Activated effector memory CD4-positive, alpha-beta T cell treated with anti-CD3 and anti-CD28 coated beads, Interleukin-2, amount 50 U/mL, for 16 hours (primary cell): ENCODE data around the gene PGAM5.
"Not testable (repeated sequence)": the region's sequence is repeated elsewhere in the genome, so short reads cannot be mapped to it uniquely, and the experiment has no call there.

Experiments used
- DNase-seq: peaks from one replicate; pipeline ENCODE4 v3.0.0-alpha.2; 2020

The PGAM5 gene

DNA sequence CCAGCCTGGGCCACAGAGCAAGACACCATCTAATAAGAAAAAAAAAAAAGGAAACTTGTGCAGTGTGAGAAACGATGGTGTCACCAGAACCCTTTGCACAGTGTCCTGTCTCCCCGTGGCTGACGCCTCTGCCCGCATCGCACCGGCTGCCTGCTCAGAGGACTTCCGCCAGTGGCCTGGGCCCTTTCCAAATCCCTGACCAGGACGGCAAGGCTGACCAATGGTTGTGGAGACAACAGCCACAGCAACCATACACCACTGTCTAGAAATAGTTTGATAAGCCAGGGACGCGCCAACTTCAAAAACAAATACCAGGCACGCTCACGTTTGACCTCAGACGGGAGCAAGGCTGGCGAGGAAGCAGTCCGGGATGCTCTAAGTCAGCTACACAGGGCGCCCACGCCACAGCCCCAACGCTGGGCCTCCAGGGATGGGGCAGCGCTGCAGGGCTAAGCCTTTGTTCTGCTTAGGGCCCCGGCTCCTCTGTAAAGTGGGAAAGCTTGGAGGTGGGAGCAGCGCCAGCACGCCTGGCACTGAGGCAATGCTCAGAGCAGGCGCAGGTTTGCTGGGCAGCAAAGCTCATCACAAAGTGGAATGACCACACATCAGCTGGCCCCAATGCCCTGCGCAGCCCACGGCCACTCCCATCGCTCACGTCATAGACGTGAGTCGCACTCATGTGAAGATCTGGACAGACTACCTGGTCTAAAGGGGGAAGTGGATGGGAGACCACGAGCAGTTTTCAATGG, 12.5 kb downstream of the PGAM5 start:
- DNase-seq = no peak

DNA sequence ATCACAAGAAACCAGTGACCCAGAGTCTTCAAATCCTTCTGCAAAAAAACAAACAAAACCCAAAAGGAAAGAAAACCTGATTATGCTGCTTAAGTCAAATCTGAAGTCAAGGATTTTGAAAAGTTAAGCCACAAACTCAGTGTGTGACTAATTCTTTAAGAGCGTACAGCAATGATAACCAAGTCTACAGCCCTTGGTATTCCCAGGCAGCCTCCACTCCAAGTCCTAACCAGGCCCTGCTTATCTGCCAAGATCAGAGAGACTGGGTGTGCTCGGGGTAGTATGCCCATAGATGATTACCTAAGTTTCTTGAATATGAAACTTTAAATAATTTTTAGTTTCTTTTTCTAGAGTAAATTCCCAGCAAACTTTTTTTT, 13.1 kb downstream of the PGAM5 start:
- no peak for DNase-seq

DNA sequence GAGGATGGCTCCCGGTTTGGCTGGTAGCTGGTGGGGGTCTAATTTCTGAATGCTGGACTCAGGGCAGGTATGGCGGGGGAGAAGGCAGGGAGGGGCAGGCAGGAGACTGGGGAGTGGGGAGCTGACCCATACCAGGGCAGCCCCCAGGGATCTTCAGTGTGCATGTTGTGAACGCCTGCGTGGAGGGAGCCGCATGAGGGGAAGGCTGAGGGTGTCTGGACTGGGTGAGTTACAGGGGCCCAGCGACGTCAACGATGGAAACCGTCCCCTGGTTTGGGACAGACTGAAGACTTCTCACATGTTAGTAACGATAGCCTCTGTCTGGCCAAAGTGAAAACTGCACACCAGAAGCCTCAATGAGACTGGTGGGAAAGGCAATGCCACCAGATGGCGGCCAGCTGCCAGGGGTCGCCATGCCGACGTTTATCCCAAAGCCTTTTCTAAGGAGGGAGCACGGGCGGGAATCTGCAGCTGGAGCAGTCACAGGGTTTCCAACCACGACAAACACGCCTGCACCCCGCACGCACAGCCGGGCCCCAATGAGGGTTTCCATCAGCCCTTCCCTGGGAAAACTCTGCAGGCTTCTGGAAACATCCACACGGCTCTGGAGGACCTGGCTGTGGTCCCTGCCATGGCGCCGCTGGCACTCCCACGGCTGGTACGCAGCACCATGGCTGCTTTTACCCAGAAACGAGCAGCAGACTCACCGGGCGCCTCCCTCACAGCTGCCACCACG, 14.0 kb downstream of the PGAM5 start:
- DNase-seq = no peak

DNA sequence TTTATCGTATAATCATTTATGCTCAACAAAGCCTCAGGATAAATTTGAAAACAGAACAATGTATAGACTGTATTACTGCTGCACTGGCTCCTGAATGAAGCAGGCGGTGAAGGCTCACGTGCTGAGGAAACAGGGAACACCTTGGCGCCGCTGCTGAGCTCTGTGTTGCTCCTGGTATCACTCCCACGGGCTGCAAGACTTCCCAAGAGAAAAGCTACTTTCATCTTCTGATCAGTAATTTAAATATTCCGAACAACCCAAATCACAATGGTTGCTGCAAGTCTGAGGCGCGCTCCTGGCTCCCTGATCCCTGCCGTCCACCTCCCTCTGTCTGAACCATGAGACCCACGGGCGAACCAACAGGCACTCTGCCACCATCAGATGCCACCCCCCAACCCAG, 15.7 kb downstream of the PGAM5 start:
- no peak for DNase-seq

DNA sequence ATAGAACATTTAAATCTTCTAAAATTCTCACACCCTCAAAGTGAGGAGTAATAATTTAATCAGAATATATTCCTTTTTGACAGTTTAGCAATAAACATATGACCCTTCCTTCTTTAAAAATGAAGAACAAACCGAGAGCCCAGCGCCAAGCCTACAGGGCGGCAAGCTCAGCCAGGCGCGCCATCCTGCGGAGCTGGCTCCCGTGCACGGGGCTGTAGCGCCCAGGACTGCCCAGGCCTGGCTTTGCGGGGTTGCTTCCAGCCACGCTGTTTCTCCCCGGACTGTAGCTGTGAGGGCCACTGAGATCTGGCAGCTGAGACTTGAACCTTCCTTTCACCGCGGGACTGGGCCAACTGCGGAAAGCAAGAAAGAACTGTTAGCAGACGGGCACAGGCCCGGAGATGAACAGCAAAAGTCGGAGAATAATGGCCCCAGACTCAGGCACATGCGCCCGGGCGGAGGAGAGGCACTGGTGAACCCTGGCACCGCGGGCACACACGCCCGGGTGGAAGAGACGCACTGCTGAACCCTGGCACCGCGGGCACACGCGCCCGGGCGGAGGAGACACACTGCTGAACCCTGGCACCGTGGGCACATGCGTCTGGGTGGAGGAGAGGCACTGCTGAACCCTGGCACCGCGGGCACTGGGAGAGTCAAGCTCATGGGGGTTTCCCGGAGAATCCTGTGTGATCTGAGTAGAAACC, 16.6 kb downstream of the PGAM5 start:
- DNase-seq = no peak

DNA sequence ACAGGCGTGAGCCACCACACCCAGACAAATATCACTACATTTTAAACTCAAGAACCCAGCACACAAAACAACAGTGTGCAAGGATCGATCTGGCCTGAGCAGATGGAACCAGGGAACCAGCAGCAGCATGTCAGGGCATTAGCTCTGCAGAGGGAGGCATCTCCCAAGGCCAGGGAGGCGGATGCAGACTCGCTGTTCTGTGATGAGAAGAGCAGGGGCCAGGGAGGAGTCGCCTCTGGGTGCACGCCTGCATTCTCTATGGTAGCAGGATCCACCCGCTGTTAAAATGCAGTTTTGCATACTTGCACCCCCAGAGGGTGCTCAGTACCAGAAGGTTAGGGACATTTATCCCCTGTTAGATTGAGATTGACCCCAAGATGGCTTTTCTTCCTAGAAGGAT, 17.9 kb downstream of the PGAM5 start:
- DNase-seq = no peak

DNA sequence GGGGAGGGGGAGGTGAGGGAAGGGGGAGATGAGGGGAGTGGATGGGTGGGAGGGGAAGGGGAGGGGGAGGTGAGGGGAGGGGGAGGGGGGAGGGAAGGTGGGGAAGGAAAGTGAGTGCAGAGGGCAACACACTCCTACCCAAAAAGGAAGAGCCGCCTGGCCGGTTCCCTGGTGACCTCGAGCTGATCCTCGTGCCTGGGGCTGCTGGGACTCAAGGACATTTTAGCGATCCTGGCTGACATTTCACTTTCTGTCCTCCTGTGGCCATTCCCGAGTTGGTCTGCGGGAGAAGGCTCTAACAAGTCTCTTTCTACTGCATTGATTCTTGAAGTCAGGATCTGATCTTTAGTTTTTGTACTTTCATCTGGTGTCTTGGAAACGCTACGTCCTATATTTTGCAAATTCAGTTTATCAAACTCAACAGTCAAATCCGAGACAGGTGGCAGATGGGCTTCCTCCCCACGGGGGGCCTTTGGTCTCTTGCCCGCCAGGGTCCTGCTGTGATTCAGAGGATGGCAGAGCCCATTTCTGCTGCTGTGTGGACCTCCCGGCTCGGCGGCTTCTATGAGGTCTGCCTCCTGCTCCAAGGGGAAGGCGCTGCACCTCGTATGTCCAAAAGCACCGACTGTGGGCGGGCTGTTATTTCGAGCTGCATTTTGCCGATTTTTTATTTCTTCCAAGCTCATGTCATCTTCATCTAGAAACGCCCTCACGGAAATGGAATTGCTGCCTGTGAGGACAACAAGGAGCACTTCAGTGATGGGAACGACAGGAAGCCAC, 19.1 kb downstream of the PGAM5 start:
- no peak for DNase-seq

DNA sequence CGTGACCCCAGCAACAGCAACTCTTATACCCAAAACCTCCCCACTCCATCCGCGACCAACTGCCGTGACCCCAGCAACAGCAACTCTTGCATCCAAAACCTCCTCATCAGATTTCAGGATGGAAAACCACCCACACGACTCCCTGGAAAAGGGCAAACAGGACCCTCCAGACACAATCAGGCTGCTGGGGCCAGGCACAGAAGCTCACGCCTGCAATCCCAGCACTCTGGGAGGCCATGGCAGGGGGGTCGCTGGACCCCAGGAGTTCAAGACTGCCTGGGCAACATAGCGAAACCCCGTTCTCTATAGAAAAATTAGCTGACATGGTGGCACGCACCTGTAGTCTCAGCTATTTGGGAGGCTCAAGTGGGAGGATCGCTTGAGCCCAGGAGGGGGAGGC, 19.7 kb downstream of the PGAM5 start:
- no peak for DNase-seq

DNA sequence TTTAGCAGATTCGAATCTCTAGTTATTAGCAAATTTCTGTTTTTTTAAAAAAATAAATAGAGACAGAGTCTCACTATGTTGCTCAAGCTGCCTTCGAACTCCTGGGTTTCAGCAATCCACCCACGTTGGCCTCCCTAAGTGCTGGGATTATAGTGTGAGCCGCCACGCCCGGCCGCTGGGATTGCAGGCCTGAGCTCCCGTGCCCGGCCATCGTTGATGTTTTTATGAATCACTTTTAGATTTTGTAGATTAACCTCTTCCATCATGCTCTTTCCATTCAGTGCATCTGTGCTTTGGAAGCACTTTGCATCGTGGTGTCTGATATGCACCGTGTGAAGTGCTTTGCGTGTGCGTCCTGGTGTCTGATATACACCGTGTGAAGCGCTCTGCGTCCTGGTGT, 20.9 kb downstream of the PGAM5 start:
- no peak for DNase-seq

DNA sequence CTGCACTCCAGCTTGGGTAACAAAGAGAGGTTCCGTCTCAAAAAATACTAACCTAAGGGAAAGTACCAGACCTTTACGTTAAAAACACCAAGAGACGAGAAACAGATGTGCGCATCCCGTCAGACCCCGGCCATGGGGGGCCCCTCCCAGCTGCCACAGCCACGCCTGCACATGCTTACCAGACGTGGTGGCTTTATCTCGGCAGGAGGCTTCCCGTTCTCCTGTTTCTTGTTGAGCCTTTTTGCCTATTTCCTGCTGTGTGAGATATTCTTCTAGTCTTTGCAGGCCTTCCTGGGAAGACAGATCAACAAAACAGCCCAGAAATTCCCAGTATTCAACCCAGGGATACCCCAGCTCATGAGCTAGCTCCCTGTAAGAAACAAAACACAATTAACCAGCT, 23.6 kb downstream of the PGAM5 start:
- no peak for DNase-seq

DNA sequence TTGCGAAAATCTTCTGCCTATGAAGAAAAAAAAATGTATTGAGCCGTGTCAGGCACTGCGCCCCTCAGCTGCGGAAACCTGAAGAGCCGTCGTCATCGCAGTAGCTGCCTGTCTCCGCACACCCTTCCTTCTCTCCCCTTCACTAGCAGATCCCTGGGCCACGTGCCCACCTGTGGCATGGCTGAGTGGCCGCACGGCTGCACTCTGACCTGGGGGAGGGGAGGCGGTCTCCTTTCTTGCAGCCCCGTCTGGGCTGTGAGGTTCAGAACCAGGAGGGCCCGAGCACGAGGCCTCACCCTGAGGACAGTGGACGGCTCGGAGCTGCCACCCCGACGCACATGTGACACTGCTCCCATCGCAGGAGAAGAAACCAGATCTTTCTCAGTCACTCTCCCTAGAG, 24.9 kb downstream of the PGAM5 start:
- DNase-seq = no peak

DNA sequence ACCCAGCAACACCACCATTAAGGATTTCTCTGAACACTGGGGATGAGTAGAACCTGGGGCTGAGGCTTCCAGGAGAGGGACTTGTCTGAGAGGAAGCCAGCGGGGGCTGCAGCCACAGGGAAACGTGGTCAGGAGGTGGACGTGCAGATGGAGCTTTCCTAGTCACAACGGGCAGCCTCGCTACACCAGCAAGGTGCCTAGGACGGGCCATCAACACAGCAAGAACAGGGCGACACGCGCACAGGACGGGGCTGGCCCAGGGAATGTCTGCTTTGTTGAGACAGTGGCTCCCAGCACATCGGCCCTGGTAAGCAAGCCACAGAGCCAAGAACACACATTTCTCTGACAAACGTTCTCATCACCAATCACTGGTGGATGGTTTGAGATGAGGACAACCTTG, 25.7 kb downstream of the PGAM5 start:
- no peak for DNase-seq

DNA sequence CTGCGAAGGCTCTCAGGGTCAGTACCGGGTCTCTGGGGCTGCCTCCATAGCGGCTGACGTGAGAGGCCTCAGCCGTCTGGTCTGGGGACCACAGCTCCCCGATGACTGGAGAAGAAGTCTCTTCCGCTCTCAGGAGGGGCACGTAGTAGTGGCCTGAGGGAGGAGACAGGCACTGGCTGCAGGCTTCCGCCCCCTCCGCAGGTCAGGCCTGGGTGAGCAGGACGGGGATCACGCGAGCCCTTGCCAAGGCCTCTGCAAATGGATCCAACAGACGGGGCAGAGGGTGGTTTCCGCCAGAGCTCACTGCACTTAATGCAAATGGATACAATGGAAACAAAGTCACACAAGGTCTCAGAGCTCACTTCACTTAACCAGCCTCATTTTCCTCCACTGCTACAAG, 26.3 kb downstream of the PGAM5 start:
- no peak for DNase-seq

DNA sequence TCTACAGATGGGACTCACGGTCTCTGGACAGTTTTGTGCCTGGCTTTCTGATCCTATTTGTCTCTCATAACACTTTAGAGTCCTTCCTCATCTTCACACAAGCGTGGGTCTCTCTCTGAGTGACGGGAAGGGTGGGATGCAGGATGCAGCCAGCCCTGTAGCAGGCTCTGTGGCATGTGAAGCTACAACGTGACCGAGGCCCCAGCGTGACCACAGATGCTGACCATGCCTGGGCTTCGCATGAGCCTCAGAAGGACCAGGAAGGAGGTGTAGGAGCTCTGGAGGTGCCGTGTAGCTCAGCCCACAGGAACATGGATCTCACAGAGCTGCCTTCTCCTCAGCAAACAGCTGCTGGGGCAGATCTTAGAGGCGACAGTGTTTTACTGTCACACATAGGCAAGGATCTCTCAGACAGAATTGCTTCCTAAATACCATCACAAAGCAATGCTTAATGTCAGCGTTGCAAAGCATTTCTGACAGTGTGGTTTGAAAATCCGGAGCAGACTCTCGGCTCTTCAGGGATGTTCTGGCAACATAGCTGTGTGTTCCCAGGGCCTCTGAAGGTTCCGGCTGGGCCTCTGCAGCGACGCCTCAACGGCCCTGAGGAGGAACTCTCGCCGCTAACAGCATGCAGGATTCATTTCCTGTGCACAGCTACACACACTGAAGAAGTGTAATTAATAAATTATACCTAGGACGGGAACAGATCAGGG, 29.1 kb downstream of the PGAM5 start:
- DNase-seq = no peak

DNA sequence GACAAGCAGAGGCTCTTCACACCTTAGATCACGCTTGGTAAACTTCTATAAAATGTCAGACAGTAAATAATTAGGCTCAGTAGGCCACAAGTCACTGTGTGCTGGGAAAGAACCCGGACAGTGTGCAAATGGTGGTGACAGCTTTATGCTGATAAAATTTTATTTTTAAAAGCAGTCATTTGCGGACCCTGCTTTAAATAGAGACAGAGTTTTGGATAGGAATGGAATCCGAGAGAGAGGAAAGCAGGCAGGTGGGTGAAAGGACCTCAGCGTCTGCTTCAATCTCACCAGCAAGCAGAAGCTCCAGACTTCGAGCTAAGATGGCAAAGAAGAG, 29.6 kb downstream of the PGAM5 start:
- DNase-seq = no peak

DNA sequence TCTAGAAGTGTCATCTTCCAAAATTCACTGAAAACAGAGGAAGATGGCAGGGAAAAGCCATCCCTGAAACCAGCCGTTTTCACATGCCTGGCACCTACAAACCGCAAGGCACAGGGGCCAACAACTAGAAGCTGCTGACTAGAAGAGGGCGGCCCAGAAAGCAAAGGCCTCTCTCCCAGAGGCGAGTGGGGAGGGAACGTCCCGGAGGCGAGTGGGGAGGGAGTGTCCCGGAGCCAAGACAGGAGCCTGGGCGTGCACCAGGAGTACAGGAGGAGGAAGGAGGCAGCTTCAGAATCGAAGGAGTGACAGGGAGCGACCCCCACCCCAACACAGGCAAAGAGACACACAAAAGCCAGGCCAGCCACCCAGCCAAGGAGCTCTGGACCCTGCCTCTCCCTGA, 30.0 kb downstream of the PGAM5 start:
- no peak for DNase-seq

DNA sequence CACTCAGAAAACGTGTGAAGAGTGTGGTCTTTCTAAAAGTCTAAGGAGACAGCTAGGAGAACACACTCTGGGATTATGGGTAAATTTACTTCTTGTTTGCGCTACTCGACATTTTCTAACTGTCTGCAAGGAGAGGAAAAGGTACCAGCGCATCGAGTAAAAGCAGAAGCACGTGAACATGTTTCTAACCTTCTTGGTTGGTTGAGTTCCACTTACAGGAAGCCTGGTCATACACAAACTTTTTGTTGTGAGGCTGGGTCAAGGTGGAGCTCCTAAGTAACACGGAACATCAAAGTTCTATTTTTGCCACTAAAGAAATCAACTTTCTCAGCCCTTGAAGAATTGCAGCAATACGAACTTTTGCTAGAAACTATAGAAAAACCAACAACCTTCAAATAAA, 31.0 kb downstream of the PGAM5 start:
- no peak for DNase-seq

DNA sequence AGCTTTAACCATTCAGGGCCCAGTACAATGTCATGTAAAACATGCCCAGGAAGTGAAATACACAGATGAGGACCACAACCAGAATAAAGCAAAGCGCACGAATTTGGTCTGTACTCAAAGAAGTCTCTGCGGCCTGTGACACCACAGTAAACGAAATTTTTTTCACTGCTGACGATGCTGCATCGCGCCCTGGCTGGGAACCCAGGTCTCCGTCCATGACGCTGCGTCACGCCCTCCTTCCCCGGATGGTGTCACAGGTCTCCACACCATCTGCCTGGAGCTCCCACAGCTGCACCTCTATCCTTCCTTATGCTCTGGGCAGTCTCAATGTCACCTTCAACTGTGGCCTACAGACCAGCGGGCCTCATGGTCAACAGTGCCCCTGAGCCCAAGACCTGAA, 33.2 kb downstream of the PGAM5 start:
- no peak for DNase-seq

DNA sequence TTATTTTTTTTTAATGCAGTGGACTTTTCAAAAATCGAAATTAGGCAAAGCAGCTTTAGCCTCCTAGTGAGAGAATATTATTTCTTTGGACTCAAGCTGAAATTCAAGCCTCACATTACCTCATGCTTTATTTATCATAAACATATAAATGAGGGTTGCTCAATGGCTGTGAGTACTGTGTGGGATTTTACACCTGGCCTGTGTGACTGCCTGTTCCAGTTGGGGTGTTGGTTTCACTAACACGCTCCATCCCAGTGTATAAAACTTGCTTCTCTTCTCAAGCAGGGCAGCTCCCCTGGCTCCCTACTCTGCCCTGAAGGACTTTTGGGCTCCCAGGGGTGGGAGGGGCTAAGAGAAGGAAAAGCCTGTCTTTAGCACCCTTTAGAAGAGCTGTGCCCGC, 36.0 kb downstream of the PGAM5 start:
- no peak for DNase-seq

DNA sequence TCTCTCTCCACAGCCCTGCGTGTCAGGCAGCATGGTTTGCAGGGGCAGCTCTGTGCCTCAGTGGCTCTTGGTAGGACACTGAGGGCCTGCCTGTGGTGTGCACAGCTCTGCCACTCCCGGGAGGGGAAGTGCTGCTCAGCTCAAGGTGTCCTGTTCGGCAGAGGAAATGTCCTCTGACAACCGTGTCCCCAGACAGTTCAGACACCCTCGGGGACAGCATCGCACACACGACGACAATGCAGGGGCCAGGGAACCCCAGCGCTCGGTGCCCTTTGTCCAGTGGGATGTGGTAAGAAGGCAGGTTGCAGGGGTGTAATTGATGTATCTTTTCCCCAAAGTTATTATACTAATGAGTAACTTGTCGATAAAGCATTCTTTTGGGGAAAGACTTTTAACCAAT, 36.8 kb downstream of the PGAM5 start:
- DNase-seq = no peak

DNA sequence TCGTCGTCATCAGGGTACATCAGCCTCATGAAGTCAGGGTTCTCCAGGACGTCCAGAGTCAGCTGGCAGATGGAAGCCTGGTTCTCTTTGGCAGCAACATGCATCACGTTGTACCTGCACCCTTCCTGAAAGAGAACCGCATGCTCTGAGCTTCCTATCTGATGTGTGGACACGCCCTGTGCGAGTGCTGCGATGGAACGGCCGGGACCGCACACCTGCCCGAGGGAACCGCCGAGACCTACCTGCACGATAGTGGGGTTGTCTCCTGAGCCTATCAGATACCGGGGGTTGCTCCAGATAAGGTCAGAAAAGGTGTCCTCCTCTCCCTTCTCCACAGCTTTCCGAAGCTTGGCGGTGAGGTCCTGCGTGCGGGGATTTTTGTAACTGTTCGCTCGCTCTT, 37.3 kb downstream of the PGAM5 start:
- no peak for DNase-seq

DNA sequence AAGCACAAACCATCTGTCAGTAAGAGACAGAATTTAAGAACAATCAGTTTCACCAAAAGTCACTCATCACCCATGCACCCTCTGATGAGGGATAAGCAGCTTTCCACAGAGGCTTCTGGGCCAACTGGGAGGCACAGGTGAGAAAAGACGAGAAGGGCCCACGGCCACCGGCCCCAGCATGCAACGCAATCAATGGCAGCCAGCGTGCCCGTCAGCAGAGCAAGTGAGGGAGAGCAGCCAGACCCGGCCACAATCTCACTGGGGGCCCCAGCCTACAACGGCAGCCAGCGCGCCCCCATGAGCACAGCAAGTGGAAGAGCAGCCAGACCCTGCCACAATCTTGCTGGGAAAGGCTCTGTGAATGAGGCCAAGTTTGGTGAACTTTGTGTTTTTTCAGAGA, 37.7 kb downstream of the PGAM5 start:
- DNase-seq = no peak

DNA sequence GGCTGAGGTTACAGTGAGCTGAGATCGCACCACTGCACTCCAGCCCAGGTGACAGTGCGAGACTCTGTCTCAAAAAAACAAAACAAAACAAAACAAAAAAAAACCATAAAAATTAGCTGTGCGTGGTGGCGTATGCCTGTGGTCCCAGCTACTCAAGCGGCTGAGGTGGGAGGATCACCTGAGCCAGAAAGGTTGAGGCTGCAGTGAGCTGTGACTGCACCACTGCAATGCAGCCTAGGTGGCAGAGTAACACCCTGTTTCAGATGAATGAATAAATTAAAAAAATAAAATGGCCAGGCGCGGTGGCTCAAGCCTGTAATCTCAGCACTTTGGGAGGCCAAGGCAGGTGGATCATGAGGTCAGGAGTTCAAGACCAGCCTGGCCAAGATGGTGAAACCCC, 43.0 kb downstream of the PGAM5 start:
- not testable (repeated sequence) for DNase-seq
